ENCODE results near the gene AHCYL1.
"Not testable (repeated sequence)": the region's sequence is repeated elsewhere in the genome, so short reads cannot be mapped to it uniquely, and the experiment has no call there.

Gene AHCYL1

GRCh38 chr1:110007046-110007830, 22.7 kb downstream of the AHCYL1 start:
- Histone ChIP-seq H3K27me3 (ENCODE audit: control insufficient read depth, insufficient read depth, low read length, poor library complexity, severe bottlenecking) (no peaks in the 10 kb centered on the region), H3K4me1 (ENCODE audit: control insufficient read depth, insufficient read depth, low read length) (peaks cover 48% of the 10 kb centered on the region), H3K36me3 (ENCODE audit: control insufficient read depth, insufficient read depth, low read length) (peaks cover 28% of the 10 kb centered on the region), H3K4me3 (ENCODE audit: insufficient read depth, low read depth, low read length) (no peak overlapping the region), H3K27ac (ENCODE audit: insufficient read depth, low read depth, low read length, poor library complexity, severe bottlenecking) (peak overlapping the region; percentile 33), H3K9me3 (ENCODE audit: control insufficient read depth, low read length) (no peaks in the 10 kb centered on the region)
- WGBS, 2 experiments: 67 to 72% methylated on average over 3 to 4 of the region's 4 CpGs

- WGBS, 2 experiments: 90 to 93% methylated on average over 7 of the region's 7 CpGs
- Histone ChIP-seq H3K27me3 (ENCODE audit: control insufficient read depth, insufficient read depth, low read length, poor library complexity, severe bottlenecking) (no peaks in the 10 kb centered on the region), H3K4me1 (ENCODE audit: control insufficient read depth, insufficient read depth, low read length) (peaks cover 39% of the 10 kb centered on the region), H3K4me3 (ENCODE audit: insufficient read depth, low read depth, low read length) (no peak overlapping the region), H3K9me3 (ENCODE audit: control insufficient read depth, low read length) (no peaks in the 10 kb centered on the region), H3K27ac (ENCODE audit: insufficient read depth, low read depth, low read length, poor library complexity, severe bottlenecking) (no peak overlapping the region), H3K36me3 (ENCODE audit: control insufficient read depth, insufficient read depth, low read length) (peaks cover 36% of the 10 kb centered on the region)
These were observed 24.5 kb downstream of the AHCYL1 start for GRCh38 chr1:110008971-110009565.

- peaks cover 49% of the 10 kb centered on the region for H3K36me3 ChIP-seq (ENCODE audit: control insufficient read depth, insufficient read depth, low read length)
- 73 to 80% methylated on average over 1 to 2 of the region's 2 CpGs for WGBS, 2 experiments
- no peaks in the 10 kb centered on the region for H3K9me3 ChIP-seq (ENCODE audit: control insufficient read depth, low read length)
- no peak overlapping the region for H3K4me3 ChIP-seq (ENCODE audit: insufficient read depth, low read depth, low read length)
- no peak overlapping the region for H3K27ac ChIP-seq (ENCODE audit: insufficient read depth, low read depth, low read length, poor library complexity, severe bottlenecking)
- H3K27me3 ChIP-seq (ENCODE audit: control insufficient read depth, insufficient read depth, low read length, poor library complexity, severe bottlenecking): no peaks in the 10 kb centered on the region
- H3K4me1 ChIP-seq (ENCODE audit: control insufficient read depth, insufficient read depth, low read length): peaks cover 18% of the 10 kb centered on the region
These were observed 27.0 kb downstream of the AHCYL1 start for GRCh38 chr1:110011527-110012041.

GRCh38 chr1:110012100-110012780, 27.7 kb downstream of the AHCYL1 start:
- H3K4me1 ChIP-seq (ENCODE audit: control insufficient read depth, insufficient read depth, low read length): peaks cover 12% of the 10 kb centered on the region
- H3K9me3 ChIP-seq (ENCODE audit: control insufficient read depth, low read length): no peaks in the 10 kb centered on the region
- H3K27ac ChIP-seq (ENCODE audit: insufficient read depth, low read depth, low read length, poor library complexity, severe bottlenecking): no peak overlapping the region
- no peak overlapping the region for H3K4me3 ChIP-seq (ENCODE audit: insufficient read depth, low read depth, low read length)
- 91 to 95% methylated on average over 4 to 5 of the region's 6 CpGs for WGBS, 2 experiments
- peaks cover 55% of the 10 kb centered on the region for H3K36me3 ChIP-seq (ENCODE audit: control insufficient read depth, insufficient read depth, low read length)
- H3K27me3 ChIP-seq (ENCODE audit: control insufficient read depth, insufficient read depth, low read length, poor library complexity, severe bottlenecking): no peaks in the 10 kb centered on the region

- Histone ChIP-seq H3K4me3 (ENCODE audit: insufficient read depth, low read depth, low read length) (no peak overlapping the region), H3K36me3 (ENCODE audit: control insufficient read depth, insufficient read depth, low read length) (peaks cover 74% of the 10 kb centered on the region), H3K4me1 (ENCODE audit: control insufficient read depth, insufficient read depth, low read length) (no peaks in the 10 kb centered on the region), H3K9me3 (ENCODE audit: control insufficient read depth, low read length) (no peaks in the 10 kb centered on the region), H3K27ac (ENCODE audit: insufficient read depth, low read depth, low read length, poor library complexity, severe bottlenecking) (no peak overlapping the region), H3K27me3 (ENCODE audit: control insufficient read depth, insufficient read depth, low read length, poor library complexity, severe bottlenecking) (no peaks in the 10 kb centered on the region)
- 94 to 95% methylated on average over 3 of the region's 3 CpGs for WGBS, 2 experiments
These were observed 33.2 kb downstream of the AHCYL1 start for GRCh38 chr1:110017792-110018191.

GRCh38 chr1:110018396-110018795, 33.8 kb downstream of the AHCYL1 start:
- no peak overlapping the region for H3K27ac ChIP-seq (ENCODE audit: insufficient read depth, low read depth, low read length, poor library complexity, severe bottlenecking)
- H3K4me3 ChIP-seq (ENCODE audit: insufficient read depth, low read depth, low read length): no peak overlapping the region
- peaks cover 76% of the 10 kb centered on the region for H3K36me3 ChIP-seq (ENCODE audit: control insufficient read depth, insufficient read depth, low read length)
- WGBS, 2 experiments: 94 to 98% methylated on average over 9 of the region's 9 CpGs
- H3K9me3 ChIP-seq (ENCODE audit: control insufficient read depth, low read length): no peaks in the 10 kb centered on the region
- H3K4me1 ChIP-seq (ENCODE audit: control insufficient read depth, insufficient read depth, low read length): no peaks in the 10 kb centered on the region
- no peaks in the 10 kb centered on the region for H3K27me3 ChIP-seq (ENCODE audit: control insufficient read depth, insufficient read depth, low read length, poor library complexity, severe bottlenecking)

GRCh38 chr1:110019770-110020169, 35.2 kb downstream of the AHCYL1 start:
- Histone ChIP-seq H3K4me3 (ENCODE audit: insufficient read depth, low read depth, low read length) (no peak overlapping the region), H3K36me3 (ENCODE audit: control insufficient read depth, insufficient read depth, low read length) (peaks cover 82% of the 10 kb centered on the region)
- WGBS, 2 experiments: 94% methylated on average over 1 of the region's 1 CpG

GRCh38 chr1:110021285-110021684, 36.7 kb downstream of the AHCYL1 start:
- peaks cover 71% of the 10 kb centered on the region for H3K36me3 ChIP-seq (ENCODE audit: control insufficient read depth, insufficient read depth, low read length)
- no peak overlapping the region for H3K4me3 ChIP-seq (ENCODE audit: insufficient read depth, low read depth, low read length)
- H3K27ac ChIP-seq (ENCODE audit: insufficient read depth, low read depth, low read length, poor library complexity, severe bottlenecking): no peak overlapping the region
- WGBS, 2 experiments: 97 to 100% methylated on average over 3 of the region's 3 CpGs
- H3K4me1 ChIP-seq (ENCODE audit: control insufficient read depth, insufficient read depth, low read length): no peaks in the 10 kb centered on the region
- H3K9me3 ChIP-seq (ENCODE audit: control insufficient read depth, low read length): no peaks in the 10 kb centered on the region
- H3K27me3 ChIP-seq (ENCODE audit: control insufficient read depth, insufficient read depth, low read length, poor library complexity, severe bottlenecking): no peaks in the 10 kb centered on the region

More at GRCh38 chr1:110019770-110020169, 35.2 kb downstream of the AHCYL1 start:
- H3K4me1 ChIP-seq (ENCODE audit: control insufficient read depth, insufficient read depth, low read length): no peaks in the 10 kb centered on the region
- H3K9me3 ChIP-seq (ENCODE audit: control insufficient read depth, low read length): no peaks in the 10 kb centered on the region
- H3K27ac ChIP-seq (ENCODE audit: insufficient read depth, low read depth, low read length, poor library complexity, severe bottlenecking): no peak overlapping the region
- no peaks in the 10 kb centered on the region for H3K27me3 ChIP-seq (ENCODE audit: control insufficient read depth, insufficient read depth, low read length, poor library complexity, severe bottlenecking)

- Histone ChIP-seq H3K36me3 (ENCODE audit: control insufficient read depth, insufficient read depth, low read length) (peaks cover 40% of the 10 kb centered on the region), H3K4me1 (ENCODE audit: control insufficient read depth, insufficient read depth, low read length) (no peaks in the 10 kb centered on the region), H3K4me3 (ENCODE audit: insufficient read depth, low read depth, low read length) (no peak overlapping the region), H3K27ac (ENCODE audit: insufficient read depth, low read depth, low read length, poor library complexity, severe bottlenecking) (no peak overlapping the region), H3K27me3 (ENCODE audit: control insufficient read depth, insufficient read depth, low read length, poor library complexity, severe bottlenecking) (no peaks in the 10 kb centered on the region), H3K9me3 (ENCODE audit: control insufficient read depth, low read length) (no peaks in the 10 kb centered on the region)
- 95 to 97% methylated on average over 3 to 4 of the region's 4 CpGs for WGBS, 2 experiments
These were observed 40.0 kb downstream of the AHCYL1 start for GRCh38 chr1:110024613-110025012.

- H3K9me3 ChIP-seq (ENCODE audit: control insufficient read depth, low read length); H3K4me1 ChIP-seq (ENCODE audit: control insufficient read depth, insufficient read depth, low read length); H3K27me3 ChIP-seq (ENCODE audit: control insufficient read depth, insufficient read depth, low read length, poor library complexity, severe bottlenecking); H3K36me3 ChIP-seq (ENCODE audit: control insufficient read depth, insufficient read depth, low read length); H3K27ac ChIP-seq (ENCODE audit: insufficient read depth, low read depth, low read length, poor library complexity, severe bottlenecking); H3K4me3 ChIP-seq (ENCODE audit: insufficient read depth, low read depth, low read length): not testable (repeated sequence)
- 76 to 84% methylated on average over 4 of the region's 4 CpGs for WGBS, 2 experiments
These were observed 46.1 kb downstream of the AHCYL1 start for GRCh38 chr1:110030687-110031086.

Measured in ectodermal cell (in vitro differentiated cells).